ENCODE results near the gene USHBP1. TPM values are rescaled to one million over a fixed set of nuclear protein-coding genes. Genes with fewer than 3 reads are reported as not detected.

The USHBP1 gene
- total RNA-seq, 1 donor from 2014 or later = not detected

- Histone ChIP-seq H3K4me3 (ENCODE audit: low read depth, low read length) (peak overlapping the region; percentile 51), H3K27me3 (ENCODE audit: control insufficient read depth, insufficient read depth, low read length) (no peaks in the 10 kb centered on the region), H3K36me3 (ENCODE audit: control insufficient read depth, insufficient read depth, low read length) (peaks cover 23% of the 10 kb centered on the region)
- peak; percentile 66 for TF ChIP-seq CTCF (IDR thresholded peaks at IDR 0.05; ENCODE audit: insufficient read depth, low read length, severe bottlenecking)
- peak; percentile 56 for DNase-seq (ENCODE audit: low read depth)
- FAIRE-seq = no peak
These were observed 29.1 kb downstream of the USHBP1 start for GRCh38 chr19:17235300-17235970.

- DNase-seq (ENCODE audit: low read depth) = peak; percentile 44
- no peak for FAIRE-seq
- no peaks in the 10 kb centered on the region for H3K27me3 ChIP-seq (ENCODE audit: control insufficient read depth, insufficient read depth, low read length)
- TF ChIP-seq CTCF (IDR thresholded peaks at IDR 0.05; ENCODE audit: insufficient read depth, low read length, severe bottlenecking) = no peak
- peak overlapping the region; percentile 51 for H3K4me3 ChIP-seq (ENCODE audit: low read depth, low read length)
- H3K36me3 ChIP-seq (ENCODE audit: control insufficient read depth, insufficient read depth, low read length) = peaks cover 20% of the 10 kb centered on the region
These were observed 29.6 kb downstream of the USHBP1 start for GRCh38 chr19:17234911-17235299.

GRCh38 chr19:17232258-17232657, 32.3 kb downstream of the USHBP1 start:
- H3K27me3 ChIP-seq (ENCODE audit: control insufficient read depth, insufficient read depth, low read length) = no peaks in the 10 kb centered on the region
- peaks cover 16% of the 10 kb centered on the region for H3K36me3 ChIP-seq (ENCODE audit: control insufficient read depth, insufficient read depth, low read length)
- no peak for TF ChIP-seq CTCF (IDR thresholded peaks at IDR 0.05; ENCODE audit: insufficient read depth, low read length, severe bottlenecking)
- FAIRE-seq (no peak), DNase-seq (ENCODE audit: low read depth) (no peak)
- H3K4me3 ChIP-seq (ENCODE audit: low read depth, low read length) = no peak overlapping the region

- TF ChIP-seq CTCF (IDR thresholded peaks at IDR 0.05; ENCODE audit: insufficient read depth, low read length, severe bottlenecking) = no peak
- no peaks in the 10 kb centered on the region for H3K27me3 ChIP-seq (ENCODE audit: control insufficient read depth, insufficient read depth, low read length)
- FAIRE-seq (no peak), DNase-seq (ENCODE audit: low read depth) (no peak)
- no peak overlapping the region for H3K4me3 ChIP-seq (ENCODE audit: low read depth, low read length)
- peaks cover 14% of the 10 kb centered on the region for H3K36me3 ChIP-seq (ENCODE audit: control insufficient read depth, insufficient read depth, low read length)
These were observed 34.7 kb downstream of the USHBP1 start for GRCh38 chr19:17229890-17230289.

GRCh38 chr19:17227798-17228367, 36.7 kb downstream of the USHBP1 start:
- no peak for TF ChIP-seq CTCF (IDR thresholded peaks at IDR 0.05; ENCODE audit: insufficient read depth, low read length, severe bottlenecking)
- no peak for FAIRE-seq
- DNase-seq (ENCODE audit: low read depth) = no peak
- peaks cover 10% of the 10 kb centered on the region for H3K36me3 ChIP-seq (ENCODE audit: control insufficient read depth, insufficient read depth, low read length)
- no peaks in the 10 kb centered on the region for H3K27me3 ChIP-seq (ENCODE audit: control insufficient read depth, insufficient read depth, low read length)
- H3K4me3 ChIP-seq (ENCODE audit: low read depth, low read length) = no peak overlapping the region

Measured in bronchial epithelial cell (primary cell).